ENCODE measurements around the gene IL16.

IL16 gene

DNA sequence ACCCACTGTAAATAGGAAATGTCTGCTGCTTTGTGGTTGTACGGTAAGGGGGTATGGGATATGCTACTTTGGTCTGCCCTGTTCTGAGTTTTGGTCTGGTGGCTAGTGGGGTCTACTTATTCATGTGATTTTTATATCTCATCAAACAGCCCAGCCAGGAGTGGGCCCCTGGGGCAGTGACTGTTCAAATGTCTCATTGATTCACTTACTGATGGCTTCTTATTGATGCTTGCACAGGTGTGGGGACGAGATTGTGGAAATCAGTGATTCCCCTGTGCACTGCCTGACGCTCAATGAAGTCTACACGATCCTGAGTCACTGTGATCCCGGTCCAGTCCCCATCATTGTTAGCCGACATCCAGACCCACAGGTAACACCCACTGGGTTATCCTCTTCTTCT, 88.8 kb downstream of the IL16 start:
- Histone ChIP-seq H3K9me3 (ENCODE audit: severe bottlenecking) (no peaks in the 10 kb centered on the region), H3K27ac (no peak overlapping the region), H3K36me3 (no peaks in the 10 kb centered on the region), H3K4me3 (ENCODE audit: low read depth, low read length) (no peak overlapping the region), H3K27me3 (ENCODE audit: insufficient read depth, low read depth, severe bottlenecking) (no peaks in the 10 kb centered on the region)
- no peak for DNase-seq
- no peak for TF ChIP-seq CTCF (IDR thresholded peaks at IDR 0.05; ENCODE audit: low read depth, low read length)

GRCh38 chr15:81286621-81287121, 90.0 kb downstream of the IL16 start:
- Histone ChIP-seq H3K27me3 (ENCODE audit: insufficient read depth, low read depth, severe bottlenecking) (no peaks in the 10 kb centered on the region), H3K36me3 (no peaks in the 10 kb centered on the region), H3K4me3 (ENCODE audit: low read depth, low read length) (no peak overlapping the region), H3K27ac (no peak overlapping the region), H3K9me3 (ENCODE audit: severe bottlenecking) (no peaks in the 10 kb centered on the region)
- no peak for TF ChIP-seq CTCF (IDR thresholded peaks at IDR 0.05; ENCODE audit: low read depth, low read length)
- DNase-seq, result no peak

DNA sequence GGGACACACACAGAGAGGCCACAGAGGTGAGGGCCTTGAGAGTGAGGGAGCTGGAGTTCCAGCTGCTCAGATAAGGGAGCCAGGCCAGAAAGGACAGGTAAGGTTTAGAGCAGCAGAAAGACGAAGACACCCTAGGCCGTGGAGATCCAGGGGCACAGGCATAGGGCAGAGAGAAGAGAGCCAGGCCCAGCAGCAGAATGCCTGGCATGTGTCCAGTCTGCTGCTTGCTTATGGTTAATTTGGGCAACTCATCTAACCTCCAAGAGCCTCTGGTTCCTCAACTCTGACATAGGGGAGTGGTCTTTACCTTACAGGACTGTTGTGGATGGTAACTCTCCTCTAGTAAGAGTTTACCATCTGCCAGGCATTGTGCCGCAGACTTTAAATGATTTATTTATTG, 91.4 kb downstream of the IL16 start:
- Histone ChIP-seq H3K9me3 (ENCODE audit: severe bottlenecking) (no peaks in the 10 kb centered on the region), H3K27ac (no peak overlapping the region), H3K4me3 (ENCODE audit: low read depth, low read length) (no peak overlapping the region), H3K27me3 (ENCODE audit: insufficient read depth, low read depth, severe bottlenecking) (no peaks in the 10 kb centered on the region), H3K36me3 (no peaks in the 10 kb centered on the region)
- TF ChIP-seq CTCF (IDR thresholded peaks at IDR 0.05; ENCODE audit: low read depth, low read length), result no peak
- no peak for DNase-seq

DNA sequence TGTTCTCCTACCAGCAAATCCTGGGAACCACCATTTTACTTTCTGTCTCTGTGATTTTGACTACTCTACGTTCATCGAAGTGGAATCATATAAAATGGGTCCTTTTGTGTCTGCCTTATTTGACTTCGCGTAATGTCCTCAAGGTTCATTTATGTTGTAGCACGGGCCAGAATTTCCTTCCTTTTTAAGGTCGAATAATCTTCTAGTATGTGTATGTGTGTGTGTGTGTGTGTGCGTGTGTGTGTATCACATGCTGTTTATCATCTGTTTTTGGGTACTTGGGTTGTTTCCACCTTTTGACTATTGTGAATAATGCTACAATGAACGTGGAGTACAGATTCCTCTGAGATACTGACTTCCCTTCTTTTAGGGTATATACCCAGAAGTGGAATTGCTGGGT, 91.9 kb downstream of the IL16 start:
- H3K27ac ChIP-seq, result no peak overlapping the region
- H3K27me3 ChIP-seq (ENCODE audit: insufficient read depth, low read depth, severe bottlenecking), result no peaks in the 10 kb centered on the region
- no peaks in the 10 kb centered on the region for H3K9me3 ChIP-seq (ENCODE audit: severe bottlenecking)
- no peaks in the 10 kb centered on the region for H3K36me3 ChIP-seq
- no peak for DNase-seq
- H3K4me3 ChIP-seq (ENCODE audit: low read depth, low read length), result no peak overlapping the region
- no peak for TF ChIP-seq CTCF (IDR thresholded peaks at IDR 0.05; ENCODE audit: low read depth, low read length)

- TF ChIP-seq CTCF (IDR thresholded peaks at IDR 0.05; ENCODE audit: low read depth, low read length), result no peak
- H3K4me3 ChIP-seq (ENCODE audit: low read depth, low read length), result no peak overlapping the region
- no peaks in the 10 kb centered on the region for H3K9me3 ChIP-seq (ENCODE audit: severe bottlenecking)
- DNase-seq, result no peak
- H3K27me3 ChIP-seq (ENCODE audit: insufficient read depth, low read depth, severe bottlenecking), result no peaks in the 10 kb centered on the region
- no peak overlapping the region for H3K27ac ChIP-seq
- no peaks in the 10 kb centered on the region for H3K36me3 ChIP-seq
These were observed 93.2 kb downstream of the IL16 start for GRCh38 chr15:81289910-81290309.

DNA sequence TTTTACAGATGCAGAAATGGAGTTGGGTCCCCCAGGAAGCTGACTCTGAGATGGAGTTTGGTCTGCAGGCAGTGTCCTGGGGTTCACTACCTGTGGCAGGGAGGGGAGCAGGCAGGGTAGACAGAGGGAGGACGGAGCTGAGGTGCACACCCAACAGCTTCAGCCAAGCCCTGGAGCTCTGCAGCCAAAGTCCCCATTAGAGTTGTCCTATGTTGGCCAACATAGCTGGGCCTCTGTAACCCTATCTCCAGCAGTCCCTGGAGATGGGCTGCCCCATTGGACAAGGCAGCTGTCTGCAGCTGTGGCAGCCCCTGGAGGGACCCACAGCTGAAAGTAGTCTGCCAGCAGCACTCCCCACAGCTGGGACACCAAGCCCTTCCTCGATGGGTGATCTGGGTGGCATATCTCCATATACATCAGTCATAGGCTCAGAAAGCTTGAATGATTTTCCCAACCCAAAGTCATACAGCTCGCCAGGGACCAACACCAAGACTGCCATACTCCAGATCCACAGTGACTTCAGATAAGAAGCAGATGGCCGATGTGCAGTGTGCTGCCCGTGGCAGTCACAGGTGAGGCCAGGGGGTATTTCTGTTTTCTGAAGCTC, 95.3 kb downstream of the IL16 start:
- H3K27me3 ChIP-seq (ENCODE audit: insufficient read depth, low read depth, severe bottlenecking), result no peaks in the 10 kb centered on the region
- H3K36me3 ChIP-seq, result no peaks in the 10 kb centered on the region
- no peak overlapping the region for H3K27ac ChIP-seq
- no peak for TF ChIP-seq CTCF (IDR thresholded peaks at IDR 0.05; ENCODE audit: low read depth, low read length)
- DNase-seq, result no peak
- H3K4me3 ChIP-seq (ENCODE audit: low read depth, low read length), result no peak overlapping the region
- H3K9me3 ChIP-seq (ENCODE audit: severe bottlenecking), result no peaks in the 10 kb centered on the region

All from WERI-Rb-1 (cell line).